Thyroid gland (tissue), 4 donors: ENCODE measurements around the gene ZXDC.

Source experiments
- POLR2A ChIP-seq, 2 donors: fragments of 450-650 bp; IDR thresholded peaks; one replicate each; pipeline ENCODE4 v1.6.1; 2017; ENCODE audit warnings: antibody characterized with exemption in 2 of 2, mild to moderate bottlenecking in 2 of 2, moderate library complexity in 1 of 2
- TF ChIP-seq, protein P1 (sequence below), 6 experiments: fragments of 200-600 bp in 3 of 6; fragments of 450-650 bp in 3 of 6; sonication (generic) in 3 of 6; IDR thresholded peaks; one replicate each; pipeline ENCODE4 v1.5.1; 2016 to 2019; ENCODE audit warnings: antibody characterized with exemption in 6 of 6, mild to moderate bottlenecking in 2 of 6, inconsistent platforms in 1 of 6, moderate library complexity in 1 of 6

DNA sequence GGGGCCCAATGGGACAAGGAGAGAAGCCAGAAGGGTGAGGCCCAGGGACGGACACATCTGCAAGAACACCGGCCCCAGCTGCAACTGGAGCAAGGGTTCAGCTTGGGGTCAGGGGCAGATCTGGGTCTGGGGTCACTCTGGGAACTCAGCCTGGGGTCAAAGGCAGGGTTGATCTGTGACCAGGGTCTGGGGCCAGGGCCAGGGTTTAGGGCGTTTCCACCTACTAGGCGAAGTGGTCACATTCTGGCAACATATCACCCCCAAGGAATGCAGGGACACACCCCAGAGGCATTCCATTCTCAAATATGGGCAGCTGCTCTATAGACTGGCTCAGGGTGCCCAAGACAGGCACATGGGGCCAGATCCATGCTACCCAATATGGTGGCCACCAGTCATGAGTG is 32.9 kb upstream of the ZXDC start:
- TF ChIP-seq, protein P1, sequence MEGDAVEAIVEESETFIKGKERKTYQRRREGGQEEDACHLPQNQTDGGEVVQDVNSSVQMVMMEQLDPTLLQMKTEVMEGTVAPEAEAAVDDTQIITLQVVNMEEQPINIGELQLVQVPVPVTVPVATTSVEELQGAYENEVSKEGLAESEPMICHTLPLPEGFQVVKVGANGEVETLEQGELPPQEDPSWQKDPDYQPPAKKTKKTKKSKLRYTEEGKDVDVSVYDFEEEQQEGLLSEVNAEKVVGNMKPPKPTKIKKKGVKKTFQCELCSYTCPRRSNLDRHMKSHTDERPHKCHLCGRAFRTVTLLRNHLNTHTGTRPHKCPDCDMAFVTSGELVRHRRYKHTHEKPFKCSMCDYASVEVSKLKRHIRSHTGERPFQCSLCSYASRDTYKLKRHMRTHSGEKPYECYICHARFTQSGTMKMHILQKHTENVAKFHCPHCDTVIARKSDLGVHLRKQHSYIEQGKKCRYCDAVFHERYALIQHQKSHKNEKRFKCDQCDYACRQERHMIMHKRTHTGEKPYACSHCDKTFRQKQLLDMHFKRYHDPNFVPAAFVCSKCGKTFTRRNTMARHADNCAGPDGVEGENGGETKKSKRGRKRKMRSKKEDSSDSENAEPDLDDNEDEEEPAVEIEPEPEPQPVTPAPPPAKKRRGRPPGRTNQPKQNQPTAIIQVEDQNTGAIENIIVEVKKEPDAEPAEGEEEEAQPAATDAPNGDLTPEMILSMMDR (IDR thresholded peaks at IDR 0.05) = no peak
- TF ChIP-seq POLR2A (IDR thresholded peaks at IDR 0.05) = no peak
